Measurements from ENCODE around the gene TNS2.

DNA sequence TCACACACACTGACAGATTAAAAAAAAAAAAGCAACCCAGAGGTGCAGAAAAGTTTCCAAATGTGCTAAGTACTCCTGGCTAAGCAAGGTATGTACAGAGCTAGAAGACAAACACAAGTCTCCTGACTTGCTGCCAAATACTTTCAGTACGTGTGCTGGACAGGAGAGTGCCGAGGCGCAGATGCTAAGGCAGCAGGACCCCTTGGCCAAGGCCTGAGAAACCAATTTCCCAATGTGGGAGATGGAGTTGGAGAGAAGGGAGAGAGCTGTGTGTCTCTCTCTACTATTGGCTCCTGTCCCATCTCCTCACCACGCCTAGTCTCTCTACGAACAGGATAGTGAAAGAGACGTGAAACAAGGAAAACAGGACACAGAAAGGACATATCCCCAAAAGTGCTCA is 24.0 kb downstream of the TNS2 start:
- TF ChIP-seq CTCF (IDR thresholded peaks at IDR 0.05 in 2 of 3, conservative IDR thresholded peaks at IDR 0.05 in 1 of 3; ENCODE audit: control insufficient read depth in 2 of 3, extremely low read depth in 1 of 3, insufficient read depth in 1 of 3, low read depth in 3 of 3, low read length in 3 of 3) = no peak
- TF ChIP-seq EED (IDR thresholded peaks at IDR 0.05; ENCODE audit: low read depth) = no peak
- TF ChIP-seq SMARCA5 (IDR thresholded peaks at IDR 0.05) = no peak
- no peak for TF ChIP-seq EZH2 (IDR thresholded peaks at IDR 0.05; ENCODE audit: borderline replicate concordance, control insufficient read depth, low read depth, low read length)

Measured in GM12878 (cell line).